Mesothelial cell of epicardium (in vitro differentiated cells): ENCODE data around the gene KIF16B. TPM values are rescaled to one million over a fixed set of nuclear protein-coding genes. Genes with fewer than 3 reads are reported as not detected.

Experiments
- DNase-seq, 2 experiments: peaks; one replicate each; pipeline ENCODE4 v3.0.0; 2021; ENCODE audit warnings: low spot score in 2 of 2; ENCODE audit not compliant: unreplicated experiment in 2 of 2
- H3K27ac Mint-ChIP-seq: 2 replicates; pipeline ENCODE4 v1.8.0; 2021; ENCODE audit warnings: mixed read lengths
- H3K27me3 Mint-ChIP-seq: 2 replicates; pipeline ENCODE4 v1.8.0; 2021; ENCODE audit warnings: low read depth, mixed read lengths
- H3K36me3 Mint-ChIP-seq: 2 replicates; pipeline ENCODE4 v1.8.0; 2021; ENCODE audit warnings: mixed read lengths
- H3K4me1 Mint-ChIP-seq: 2 replicates; pipeline ENCODE4 v1.8.0; 2021; ENCODE audit warnings: mixed read lengths
- H3K4me3 Mint-ChIP-seq: 2 replicates; pipeline ENCODE4 v1.8.0; 2021; ENCODE audit warnings: mild to moderate bottlenecking, moderate library complexity, mixed read lengths
- H3K9me3 Mint-ChIP-seq: 2 replicates; pipeline ENCODE4 v1.8.0; 2021; ENCODE audit warnings: mixed read lengths
- total RNA-seq: library from RNA; stranded (reverse); gene quantifications from 3 replicates; pipeline ENCODE4 v1.2.1, GENCODE V29; 2021
- TF ChIP-seq, protein P1 (sequence below): fragments of 200-600 bp; sonication (generic); IDR thresholded peaks from one replicate; pipeline ENCODE4 v1.5.0; 2021; ENCODE audit warnings: antibody characterized with exemption; ENCODE audit not compliant: unreplicated experiment

KIF16B gene
- total RNA-seq, 1 donor from 2014 or later, result 12.8 TPM

DNA sequence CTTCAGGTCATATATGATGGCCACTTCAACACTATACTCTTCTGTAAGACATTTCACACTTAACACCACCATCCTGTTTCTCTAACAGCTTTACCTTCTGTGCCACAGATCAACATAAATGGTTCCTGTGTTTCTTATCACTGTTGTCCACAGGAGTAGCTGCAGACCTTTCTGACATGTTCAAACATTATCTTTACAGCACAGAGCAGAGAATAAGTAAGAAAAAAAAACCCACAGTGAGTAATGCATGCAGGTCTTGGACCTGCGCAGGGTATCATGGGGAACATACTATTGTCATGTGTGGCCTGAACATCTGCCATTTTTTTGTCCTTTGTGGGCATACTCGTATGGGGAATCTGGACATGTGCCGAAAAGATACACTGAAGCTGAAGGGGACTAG lies 161.9 kb downstream of the KIF16B start:
- DNase-seq, result no peak
- Mint-ChIP-seq H3K36me3 (peaks cover 40% of the 10 kb centered on the region), H3K27ac (no peak overlapping the region), H3K4me3 (no peak overlapping the region), H3K27me3 (no peaks in the 10 kb centered on the region), H3K4me1 (peaks cover 37% of the 10 kb centered on the region), H3K9me3 (peaks cover 32% of the 10 kb centered on the region)
- TF ChIP-seq, protein P1, sequence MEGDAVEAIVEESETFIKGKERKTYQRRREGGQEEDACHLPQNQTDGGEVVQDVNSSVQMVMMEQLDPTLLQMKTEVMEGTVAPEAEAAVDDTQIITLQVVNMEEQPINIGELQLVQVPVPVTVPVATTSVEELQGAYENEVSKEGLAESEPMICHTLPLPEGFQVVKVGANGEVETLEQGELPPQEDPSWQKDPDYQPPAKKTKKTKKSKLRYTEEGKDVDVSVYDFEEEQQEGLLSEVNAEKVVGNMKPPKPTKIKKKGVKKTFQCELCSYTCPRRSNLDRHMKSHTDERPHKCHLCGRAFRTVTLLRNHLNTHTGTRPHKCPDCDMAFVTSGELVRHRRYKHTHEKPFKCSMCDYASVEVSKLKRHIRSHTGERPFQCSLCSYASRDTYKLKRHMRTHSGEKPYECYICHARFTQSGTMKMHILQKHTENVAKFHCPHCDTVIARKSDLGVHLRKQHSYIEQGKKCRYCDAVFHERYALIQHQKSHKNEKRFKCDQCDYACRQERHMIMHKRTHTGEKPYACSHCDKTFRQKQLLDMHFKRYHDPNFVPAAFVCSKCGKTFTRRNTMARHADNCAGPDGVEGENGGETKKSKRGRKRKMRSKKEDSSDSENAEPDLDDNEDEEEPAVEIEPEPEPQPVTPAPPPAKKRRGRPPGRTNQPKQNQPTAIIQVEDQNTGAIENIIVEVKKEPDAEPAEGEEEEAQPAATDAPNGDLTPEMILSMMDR, result no peak

DNA sequence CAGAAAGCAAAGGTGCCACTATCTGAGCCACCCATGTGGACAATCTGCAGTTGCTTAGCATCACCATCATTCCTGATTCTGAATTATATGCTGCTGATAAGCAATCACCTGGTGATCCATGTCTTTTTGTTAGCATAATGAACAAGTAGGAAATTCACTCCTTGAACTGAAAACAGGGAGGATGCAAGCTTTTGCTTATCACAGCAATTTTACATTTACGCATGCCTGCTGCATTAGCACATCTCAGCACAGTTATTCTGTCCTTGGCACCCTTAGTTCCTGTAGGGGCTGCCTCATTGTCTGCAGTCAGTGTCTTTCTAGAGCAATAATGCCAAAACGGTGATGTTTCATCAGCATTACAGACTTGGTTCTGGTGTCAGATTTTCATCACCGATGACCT lies 162.6 kb downstream of the KIF16B start:
- Mint-ChIP-seq H3K27ac (no peak overlapping the region), H3K9me3 (peaks cover 32% of the 10 kb centered on the region), H3K4me1 (peaks cover 44% of the 10 kb centered on the region), H3K36me3 (peaks cover 43% of the 10 kb centered on the region), H3K4me3 (no peak overlapping the region), H3K27me3 (no peaks in the 10 kb centered on the region)
- TF ChIP-seq, protein P1, result no peak
- no peak for DNase-seq

DNA sequence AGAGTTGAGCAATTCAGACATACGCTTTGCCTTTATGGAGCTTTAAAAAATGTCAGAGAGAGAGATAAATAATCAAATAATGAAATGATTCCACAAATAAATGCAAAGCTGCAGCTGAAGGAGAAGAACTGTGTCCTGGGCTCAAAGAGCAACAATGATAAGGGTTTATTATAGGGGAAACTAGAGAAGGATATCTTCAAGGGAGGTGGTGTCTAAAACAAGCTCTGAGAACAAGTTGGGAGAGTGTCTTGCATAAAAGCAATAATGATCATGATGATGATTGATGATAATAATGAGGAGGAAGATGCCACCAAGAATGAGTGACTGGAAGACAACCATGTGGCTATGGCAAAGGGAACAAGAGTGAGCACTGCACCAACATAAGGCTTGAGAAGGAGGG lies 164.3 kb downstream of the KIF16B start:
- TF ChIP-seq, protein P1, result no peak
- DNase-seq, result no peak
- H3K27me3 Mint-ChIP-seq, result no peaks in the 10 kb centered on the region
- peaks cover 46% of the 10 kb centered on the region for H3K4me1 Mint-ChIP-seq
- no peak overlapping the region for H3K4me3 Mint-ChIP-seq
- peaks cover 32% of the 10 kb centered on the region for H3K9me3 Mint-ChIP-seq
- H3K36me3 Mint-ChIP-seq, result peaks cover 47% of the 10 kb centered on the region
- H3K27ac Mint-ChIP-seq, result peak overlapping the region; percentile 45

DNA sequence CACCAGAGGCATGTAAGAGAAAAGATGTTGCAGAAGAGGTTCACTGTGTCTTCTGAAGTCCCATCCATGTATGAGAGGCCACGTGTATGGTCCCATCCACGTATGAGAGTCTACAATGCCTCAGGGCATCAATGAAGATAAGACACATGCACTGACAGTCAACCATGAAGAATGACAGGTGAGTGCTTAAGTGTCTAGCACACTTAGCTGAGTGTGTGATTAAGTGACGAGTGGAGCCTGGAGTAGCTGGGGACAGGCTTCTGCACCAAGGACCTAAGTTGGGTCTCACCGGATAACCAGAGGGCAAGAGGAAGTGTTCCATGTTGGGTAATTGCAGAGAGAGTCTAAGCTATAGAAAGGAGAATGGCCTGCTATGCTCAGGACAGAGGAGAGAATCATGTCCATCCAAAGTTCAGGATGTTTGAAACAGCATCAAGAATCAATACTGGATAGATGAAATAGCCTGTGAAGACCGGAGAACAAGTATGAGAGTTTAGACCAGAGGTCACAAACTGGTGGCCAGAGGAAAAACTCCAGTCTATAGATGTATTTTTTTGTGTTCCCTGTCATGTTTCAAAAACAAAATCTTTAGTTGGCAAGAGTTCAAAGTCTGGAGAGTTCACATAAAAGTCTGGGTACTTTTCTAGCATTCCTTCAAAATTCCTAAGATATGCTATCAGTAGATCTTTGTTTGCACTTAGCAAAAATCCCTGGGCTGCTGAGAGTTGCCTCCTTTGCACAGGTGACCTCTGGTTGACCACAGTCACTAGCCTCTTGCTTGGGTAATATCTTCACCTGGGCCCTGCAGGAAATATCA lies 165.8 kb downstream of the KIF16B start:
- H3K27ac Mint-ChIP-seq, result peak overlapping the region; percentile 79

DNA sequence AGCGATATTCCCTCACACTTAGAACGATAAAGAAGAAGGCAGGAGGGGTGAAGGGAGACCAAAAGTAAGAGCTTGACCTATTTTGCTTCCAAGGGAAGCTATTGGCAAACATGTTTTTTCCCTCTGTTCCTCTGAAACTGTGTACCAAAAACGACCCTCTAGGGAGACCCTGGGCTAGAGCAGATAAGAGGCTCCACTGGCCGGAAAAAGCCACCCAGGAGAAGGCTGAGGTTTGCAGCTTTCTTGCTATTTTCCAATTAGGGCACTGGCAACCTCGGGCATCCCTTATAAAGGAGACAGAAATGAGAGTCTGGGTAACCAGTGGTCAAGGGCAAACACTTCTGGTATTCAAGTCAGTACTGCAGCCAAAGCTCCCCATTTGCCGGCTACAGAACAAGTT lies 168.0 kb downstream of the KIF16B start:
- no peak for DNase-seq
- H3K27me3 Mint-ChIP-seq, result no peaks in the 10 kb centered on the region
- no peak overlapping the region for H3K27ac Mint-ChIP-seq
- peaks cover 38% of the 10 kb centered on the region for H3K4me1 Mint-ChIP-seq
- TF ChIP-seq, protein P1, result no peak
- H3K36me3 Mint-ChIP-seq, result peaks cover 53% of the 10 kb centered on the region
- no peak overlapping the region for H3K4me3 Mint-ChIP-seq
- peaks cover 16% of the 10 kb centered on the region for H3K9me3 Mint-ChIP-seq

More for the DNA sequence above, 165.8 kb downstream of the KIF16B start:
- Mint-ChIP-seq H3K9me3 (peaks cover 27% of the 10 kb centered on the region), H3K4me3 (no peak overlapping the region), H3K4me1 (peaks cover 38% of the 10 kb centered on the region), H3K27me3 (no peaks in the 10 kb centered on the region), H3K36me3 (peaks cover 52% of the 10 kb centered on the region)
- no peak for DNase-seq
- TF ChIP-seq, protein P1, result no peak
